Measurements from ENCODE around the gene CGN.

GRCh38 chr1:151549199-151549598 lies 38.0 kb downstream of the CGN start:
- TF ChIP-seq CTCF (IDR thresholded peaks at IDR 0.05) (no peak), ZFX (IDR thresholded peaks at IDR 0.05; ENCODE audit: borderline replicate concordance) (no peak)
